GM12892 (cell line): ENCODE results near the gene CAV1.

Experiments used
- DNase-seq: peaks from one replicate; pipeline ENCODE4 v3.0.0; 2011; ENCODE audit not compliant: insufficient read length
- FAIRE-seq: peaks from 2 replicates; lab custom pipeline; 2011; peaks lifted over from hg19 to GRCh38; lab: Jason Lieb, UNC
- POLR2A ChIP-seq: IDR thresholded peaks from 2 replicates; pipeline ENCODE4 v1.6.1; 2011; ENCODE audit warnings: low read depth, low read length, control low read depth
- POLR2AphosphoS5 ChIP-seq: IDR thresholded peaks from 2 replicates; pipeline ENCODE4 v1.6.1; 2011; ENCODE audit warnings: low read depth, low read length, control low read depth
- TAF1 ChIP-seq: IDR thresholded peaks from 2 replicates; pipeline ENCODE4 v1.6.1; 2011; ENCODE audit warnings: low read depth, mild to moderate bottlenecking, control low read depth, low read length, borderline replicate concordance

CAV1 gene

DNA sequence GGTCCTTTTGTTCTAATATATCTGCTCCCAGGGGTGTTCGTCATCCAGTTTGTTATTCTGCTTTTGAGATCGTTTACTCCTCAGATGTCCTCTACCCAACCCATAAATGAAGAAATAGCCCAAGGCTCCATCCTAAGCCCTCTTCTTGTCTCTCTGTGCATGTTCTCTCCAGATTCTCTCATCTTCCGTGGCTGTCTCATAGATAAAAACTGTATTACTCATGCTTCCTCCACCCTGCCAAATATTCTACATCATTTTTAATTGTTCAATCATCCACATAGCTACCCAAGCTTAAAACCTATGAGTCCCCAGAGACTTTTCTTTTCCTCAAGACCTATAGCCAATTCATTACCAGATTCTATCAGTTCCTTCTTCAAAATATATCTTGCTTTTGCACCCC lies 44.9 kb downstream of the CAV1 start:
- FAIRE-seq (no peak), DNase-seq (no peak)
- TF ChIP-seq POLR2A, result no peak
- no peak for TF ChIP-seq POLR2AphosphoS5
- no peak for TF ChIP-seq TAF1

DNA sequence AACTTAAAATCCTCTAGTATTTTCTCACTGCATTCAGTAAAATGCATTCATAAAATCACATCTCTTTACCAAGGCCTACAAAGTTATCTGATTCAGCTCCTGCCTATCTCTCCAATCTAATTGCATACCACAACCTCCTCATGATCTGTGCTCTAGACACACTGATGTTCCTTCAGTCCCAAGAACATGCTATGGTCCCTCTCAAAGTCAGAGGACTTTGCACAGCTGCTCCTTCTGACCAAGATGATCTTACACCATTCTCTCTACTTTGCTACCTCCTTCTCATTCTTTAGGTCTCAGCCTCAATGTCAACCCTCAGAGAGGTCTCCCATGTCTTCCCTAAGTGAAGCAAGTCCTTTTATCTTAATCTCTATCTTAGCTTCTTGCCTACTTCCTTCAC lies 45.5 kb downstream of the CAV1 start:
- FAIRE-seq (no peak), DNase-seq (no peak)
- TF ChIP-seq TAF1, result no peak
- no peak for TF ChIP-seq POLR2A
- TF ChIP-seq POLR2AphosphoS5, result no peak

DNA sequence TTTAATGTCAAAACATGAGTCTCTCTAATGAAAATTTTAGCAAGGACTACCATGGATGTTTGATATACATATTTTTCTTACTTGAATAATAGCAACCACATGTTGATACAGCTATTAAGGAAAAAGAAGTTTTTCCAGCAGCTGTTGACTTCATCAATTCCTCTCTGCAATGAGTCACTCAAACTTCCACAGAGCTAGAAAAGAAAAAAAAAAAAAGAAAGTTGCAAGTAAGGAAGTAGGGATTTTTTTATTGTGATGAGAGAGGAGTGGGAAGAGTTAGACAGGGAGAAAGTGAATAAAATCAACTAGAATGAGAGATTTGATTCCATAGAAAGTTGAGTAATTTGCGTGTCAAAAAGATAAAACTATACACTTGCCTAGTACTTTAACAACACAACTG lies 46.2 kb downstream of the CAV1 start:
- DNase-seq (no peak), FAIRE-seq (no peak)
- TF ChIP-seq POLR2A, result no peak
- no peak for TF ChIP-seq POLR2AphosphoS5
- no peak for TF ChIP-seq TAF1

DNA sequence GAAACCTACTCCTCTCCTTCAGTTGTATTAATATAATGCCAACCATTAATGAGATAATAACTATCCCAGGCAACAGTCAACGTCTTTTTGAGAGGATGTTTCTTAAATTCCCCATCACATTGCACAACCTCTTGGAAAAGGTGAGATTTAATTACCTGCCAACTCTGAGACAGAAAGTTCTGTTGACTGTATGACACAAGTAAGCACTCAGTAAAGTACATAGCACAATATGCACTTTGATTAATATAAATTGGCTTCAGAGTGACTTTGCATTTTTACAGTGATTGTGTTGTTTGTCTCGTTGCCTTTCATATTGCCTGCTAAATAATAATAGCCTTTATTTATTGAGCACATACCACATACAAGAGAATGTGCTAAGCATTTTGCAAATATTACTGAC lies 46.7 kb downstream of the CAV1 start:
- FAIRE-seq (no peak), DNase-seq (no peak)
- TF ChIP-seq TAF1 (no peak), POLR2AphosphoS5 (no peak), POLR2A (no peak)

DNA sequence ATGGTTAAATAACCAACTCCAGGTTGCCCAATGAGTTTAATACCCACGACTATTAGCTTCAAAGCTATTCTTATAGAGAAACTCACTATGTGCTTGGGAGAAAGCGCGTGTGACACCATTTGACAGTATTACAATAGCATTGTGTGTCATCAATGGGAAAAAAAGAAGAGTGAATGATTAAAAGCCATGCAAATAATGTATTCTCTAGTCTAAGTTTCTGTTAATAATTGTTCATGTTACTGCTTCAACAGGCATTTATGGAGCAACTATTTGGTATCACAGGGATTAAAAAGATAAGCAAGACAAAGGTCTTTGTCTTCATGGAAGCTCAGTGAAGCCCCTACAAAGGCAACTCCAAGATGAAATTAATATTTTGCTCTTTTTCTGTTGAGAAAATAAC lies 47.2 kb downstream of the CAV1 start:
- TF ChIP-seq POLR2A (no peak), POLR2AphosphoS5 (no peak), TAF1 (no peak)
- FAIRE-seq (no peak), DNase-seq (no peak)

DNA sequence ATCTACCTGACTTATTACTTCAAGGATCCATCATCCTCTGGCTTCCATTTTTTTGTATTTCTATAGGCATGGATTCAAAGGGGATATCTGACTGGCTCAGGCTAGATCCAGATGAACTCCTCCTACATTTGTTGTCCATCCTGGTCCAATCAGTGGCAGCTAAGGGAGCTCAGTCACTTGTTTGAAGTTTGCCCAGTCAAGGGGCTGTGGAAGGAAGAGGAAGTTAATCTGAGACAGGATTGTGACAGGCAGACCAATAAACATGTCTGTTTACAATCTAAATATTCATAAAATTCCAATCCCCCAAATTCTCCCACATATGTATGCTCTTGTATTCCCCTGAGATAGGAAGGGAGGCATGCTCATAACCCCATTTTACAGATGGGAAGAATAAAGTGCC lies 48.7 kb downstream of the CAV1 start:
- DNase-seq (no peak), FAIRE-seq (no peak)
- TF ChIP-seq TAF1 (no peak), POLR2AphosphoS5 (no peak), POLR2A (no peak)

DNA sequence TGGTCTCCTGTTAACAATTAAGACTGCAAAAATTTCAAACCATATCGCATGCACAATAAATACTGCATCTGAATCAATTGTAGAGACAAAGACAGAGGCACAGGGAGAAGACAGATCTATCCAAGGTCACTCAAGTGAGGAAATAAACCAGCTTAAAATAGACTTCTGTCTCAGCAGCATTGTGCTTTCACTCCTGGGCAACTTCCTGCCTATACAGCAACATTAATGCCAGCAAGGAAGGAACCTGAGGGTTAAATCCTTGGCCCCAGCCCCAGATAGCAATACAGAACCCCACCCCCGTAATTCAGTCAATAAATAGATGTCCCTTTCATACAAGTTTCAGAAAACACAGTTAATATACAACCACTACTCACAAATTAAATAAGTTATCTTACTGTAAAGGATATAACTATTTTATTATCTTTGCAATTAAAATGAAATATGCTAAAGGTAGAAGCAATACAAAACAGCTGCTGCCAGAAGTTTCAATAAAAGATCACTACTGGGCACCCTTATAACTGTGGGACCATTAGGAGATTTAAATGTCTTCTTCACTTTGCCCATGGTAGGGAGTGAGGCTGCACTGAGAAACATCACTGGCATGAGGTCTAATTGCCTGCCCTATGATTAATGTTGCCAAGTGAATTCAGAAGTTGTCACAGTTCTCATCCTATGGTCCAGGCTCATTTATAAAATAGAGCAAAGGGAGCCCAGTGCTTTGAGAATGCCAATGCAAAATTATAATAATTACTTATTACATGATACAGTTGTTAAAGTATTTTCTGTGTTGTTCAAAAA lies 49.4 kb downstream of the CAV1 start:
- FAIRE-seq, result no peak
- no peak for TF ChIP-seq POLR2A
- DNase-seq, result no peak

DNA sequence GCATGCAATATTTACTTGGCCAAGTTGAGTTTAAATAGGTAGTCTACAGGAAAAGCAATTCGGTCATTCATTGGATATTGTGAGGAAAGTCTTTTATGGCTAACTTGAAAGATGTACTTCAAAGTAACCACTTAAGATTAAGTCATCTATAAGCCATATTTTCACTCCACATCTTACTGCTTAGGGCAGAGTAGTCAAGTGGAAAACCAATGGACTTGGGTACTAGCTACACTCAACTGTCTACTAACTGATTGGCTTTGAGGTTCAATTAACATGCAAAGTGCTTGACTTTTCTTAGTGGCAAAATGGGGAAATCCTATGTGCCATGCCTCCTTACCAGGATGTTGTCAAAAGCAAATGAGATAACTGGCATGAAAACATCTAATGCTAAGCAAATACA lies 51.0 kb downstream of the CAV1 start:
- peak; percentile 21 for FAIRE-seq
- DNase-seq, result no peak
- no peak for TF ChIP-seq TAF1
- TF ChIP-seq POLR2A, result no peak
- TF ChIP-seq POLR2AphosphoS5, result no peak

DNA sequence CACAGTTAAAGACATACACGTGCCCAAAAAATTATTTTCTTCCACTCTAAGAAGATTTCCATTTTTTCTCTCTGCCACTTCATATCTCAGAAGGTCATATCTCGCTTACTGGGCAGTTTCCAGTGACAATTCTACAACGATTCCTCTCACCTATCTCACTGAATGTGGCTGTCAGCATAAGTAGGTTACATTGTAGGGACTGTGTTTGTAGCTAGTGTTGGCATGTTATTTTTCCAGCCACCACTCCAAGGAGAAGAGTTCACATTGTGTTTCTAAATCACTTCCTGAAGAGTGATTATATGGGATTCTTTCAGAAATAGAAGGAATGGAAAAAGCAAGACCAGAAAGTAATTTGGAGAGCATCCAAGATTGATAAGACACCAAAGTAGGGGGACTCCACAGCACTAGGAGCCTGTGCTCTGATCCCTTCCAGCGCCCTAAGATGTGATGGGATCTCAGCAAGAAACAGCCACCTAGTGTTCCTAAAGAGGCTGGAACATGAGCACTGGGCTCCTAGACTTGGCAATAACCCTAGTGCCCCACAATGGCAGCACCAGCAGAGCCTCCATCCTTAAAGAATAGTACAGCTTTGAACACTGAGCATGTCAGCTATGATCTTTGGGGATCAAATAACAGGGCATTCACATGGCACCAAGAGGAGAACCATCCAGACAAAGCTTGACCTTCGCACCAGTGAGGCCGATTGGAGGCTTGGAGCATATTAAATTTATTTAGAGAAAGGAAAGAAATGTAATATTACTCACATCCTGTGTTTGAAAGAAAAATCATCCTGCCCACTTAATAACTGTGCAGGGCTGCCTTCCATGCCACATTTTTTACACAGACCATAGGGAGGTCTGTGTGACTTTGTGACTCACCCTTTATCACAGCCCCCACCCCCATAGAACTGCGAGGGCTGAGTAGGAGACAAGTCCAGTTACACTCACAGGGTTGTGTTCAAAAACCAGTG lies 51.8 kb downstream of the CAV1 start:
- no peak for DNase-seq
- FAIRE-seq, result no peak

DNA sequence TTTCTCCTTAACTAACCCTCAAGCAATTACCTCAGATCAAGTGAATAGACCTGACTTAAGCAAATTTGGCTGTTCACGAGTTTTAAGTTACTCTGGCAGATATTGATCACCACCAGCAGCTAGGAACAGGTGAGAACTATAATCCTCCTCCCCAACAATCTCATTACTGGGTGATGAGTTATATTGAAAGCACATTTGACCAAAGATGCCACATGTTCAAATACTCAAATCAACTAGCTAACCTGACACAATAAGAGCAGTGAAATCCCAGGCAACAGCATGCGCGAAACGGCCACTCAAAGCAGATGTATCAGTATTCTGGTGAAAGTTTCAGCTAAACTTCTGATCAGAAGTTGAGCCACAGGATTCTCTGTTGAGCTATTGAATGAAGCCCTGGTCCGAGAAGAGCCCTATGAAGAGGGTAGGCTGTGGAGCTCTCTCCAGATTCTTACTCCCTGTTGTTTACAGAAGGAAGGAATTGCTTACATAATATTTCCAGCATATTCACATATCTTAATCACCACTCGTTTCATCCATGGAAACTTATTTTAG lies 52.6 kb downstream of the CAV1 start:
- FAIRE-seq, result peak; percentile 14
- no peak for DNase-seq
- TF ChIP-seq POLR2AphosphoS5 (no peak), POLR2A (no peak), TAF1 (no peak)

More for the DNA sequence above, 51.8 kb downstream of the CAV1 start:
- no peak for TF ChIP-seq POLR2A
- TF ChIP-seq POLR2AphosphoS5, result no peak
- no peak for TF ChIP-seq TAF1

DNA sequence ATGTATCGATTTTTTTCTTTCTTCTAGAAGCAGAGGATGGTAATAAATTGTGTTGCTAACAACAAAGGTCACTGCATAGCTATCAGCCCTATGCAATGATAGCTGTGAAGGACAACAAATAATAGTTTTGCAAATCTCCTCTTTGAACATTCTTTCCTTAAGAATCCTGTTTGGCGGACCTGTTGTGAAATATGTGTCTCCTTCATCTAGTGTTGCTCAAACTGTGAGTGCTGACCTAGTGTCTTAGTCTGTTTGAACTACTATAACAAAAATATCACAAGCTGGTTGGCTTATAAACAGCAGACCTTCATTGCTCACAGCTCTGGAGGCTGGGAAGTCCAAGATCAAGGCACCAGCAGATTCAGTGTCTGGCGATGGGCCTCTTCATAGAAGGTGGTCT lies 53.7 kb downstream of the CAV1 start:
- DNase-seq, result no peak
- FAIRE-seq, result no peak
- no peak for TF ChIP-seq POLR2AphosphoS5
- TF ChIP-seq TAF1, result no peak
- TF ChIP-seq POLR2A, result no peak

DNA sequence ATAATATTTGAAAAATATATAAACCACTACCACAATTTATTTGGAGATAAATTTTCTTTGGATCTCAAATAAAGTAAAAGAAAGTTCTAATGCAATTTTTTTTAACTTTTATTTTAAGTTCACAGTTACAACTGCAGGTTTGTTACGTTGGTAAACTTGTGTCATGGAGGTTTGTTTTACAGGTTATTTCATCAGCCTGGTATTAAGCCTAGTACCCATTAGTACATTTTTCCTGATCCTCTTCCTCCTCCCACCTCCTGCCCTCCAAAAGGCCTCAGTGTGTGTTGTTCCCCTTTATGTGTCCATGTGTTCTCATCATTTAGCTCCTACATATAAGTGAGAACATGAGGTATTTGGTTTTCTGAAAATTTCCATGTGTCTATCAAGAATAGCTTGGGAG lies 54.5 kb downstream of the CAV1 start:
- FAIRE-seq (no peak), DNase-seq (no peak)
- TF ChIP-seq TAF1 (no peak), POLR2A (no peak), POLR2AphosphoS5 (no peak)
